ENCODE measurements around the gene GABRA4.

Gene GABRA4

GRCh38 chr4:46979283-46979682 is 14.1 kb downstream of the GABRA4 start:
- no peak for DNase-seq (ENCODE audit: low spot score)

GRCh38 chr4:46977245-46977644 is 16.1 kb downstream of the GABRA4 start:
- no peak for DNase-seq (ENCODE audit: low spot score)

DNA sequence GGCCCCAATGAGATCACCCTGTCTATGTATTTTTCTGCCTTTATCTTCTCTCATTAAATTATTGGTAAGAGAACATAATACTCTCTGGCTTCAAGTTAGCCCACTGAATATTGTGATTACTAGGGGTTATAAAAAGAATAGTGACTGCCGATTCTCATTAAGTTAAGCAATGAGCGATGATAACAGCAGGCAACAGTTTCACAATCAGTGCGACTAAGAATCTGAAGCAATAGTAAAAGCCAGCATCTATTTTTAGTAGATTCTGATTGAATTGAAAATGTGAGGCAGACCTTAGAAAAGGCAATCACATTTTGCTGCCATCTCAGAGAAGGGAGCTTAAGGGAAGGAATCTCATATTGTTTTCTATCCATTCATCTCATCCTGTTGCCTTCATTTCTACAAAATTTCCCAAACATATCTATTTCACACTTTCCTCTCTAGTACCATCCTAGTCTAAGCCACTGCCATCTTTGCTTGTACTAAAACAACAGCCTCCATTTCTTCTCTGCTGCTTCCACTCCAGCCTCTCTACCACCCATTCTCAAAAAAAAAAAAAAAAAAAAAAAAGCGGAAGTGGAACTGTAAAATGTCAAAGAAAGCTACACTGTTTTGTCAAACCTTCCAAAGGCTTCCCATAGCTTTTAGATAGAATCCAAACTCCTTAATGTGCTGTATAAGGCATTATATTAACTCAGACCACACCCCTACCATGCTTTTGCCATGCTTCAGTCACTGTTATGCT is 17.4 kb downstream of the GABRA4 start:
- no peak for DNase-seq (ENCODE audit: low spot score)

GRCh38 chr4:46974891-46975543 is 18.4 kb downstream of the GABRA4 start:
- DNase-seq (ENCODE audit: low spot score) = no peak

DNA sequence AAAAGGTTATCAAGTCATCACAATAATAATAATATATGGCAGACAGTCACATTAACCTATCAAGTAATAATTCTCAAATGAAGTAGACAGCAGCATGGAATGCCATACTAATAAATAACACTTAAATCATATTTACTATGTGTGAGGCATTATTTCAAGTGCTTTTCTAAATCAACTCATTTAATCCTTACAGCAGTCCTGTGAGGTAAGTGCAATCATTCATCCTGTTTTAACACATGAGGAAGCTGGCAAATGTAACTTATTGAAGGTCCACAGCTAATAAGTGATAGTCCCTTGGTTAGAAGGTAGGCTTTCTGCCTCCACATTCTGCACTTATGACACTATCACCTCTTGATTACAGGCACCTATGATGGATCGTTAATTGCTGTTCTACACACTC is 24.5 kb downstream of the GABRA4 start:
- DNase-seq (ENCODE audit: low spot score) = no peak

DNA sequence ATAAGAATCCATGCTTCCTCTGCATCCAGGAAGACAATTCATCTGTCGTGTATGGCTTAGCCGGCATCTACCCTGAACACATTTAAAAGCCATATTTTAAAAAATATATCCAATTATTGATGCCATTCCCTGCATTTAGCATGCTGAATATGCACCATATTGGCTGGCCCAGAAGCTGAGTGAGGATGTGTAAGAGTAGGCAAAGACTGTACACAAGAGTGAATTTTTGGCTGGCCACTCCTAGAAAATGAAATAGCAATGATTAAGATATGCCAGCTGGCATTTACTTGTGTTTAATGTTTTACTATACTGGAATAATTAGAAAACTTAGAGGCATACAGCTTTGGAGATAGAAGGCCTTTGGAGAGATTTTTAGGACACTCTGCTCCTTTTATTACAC is 25.8 kb downstream of the GABRA4 start:
- DNase-seq (ENCODE audit: low spot score) = no peak

GRCh38 chr4:46958742-46959488 is 34.5 kb downstream of the GABRA4 start:
- DNase-seq (ENCODE audit: low spot score) = no peak

DNA sequence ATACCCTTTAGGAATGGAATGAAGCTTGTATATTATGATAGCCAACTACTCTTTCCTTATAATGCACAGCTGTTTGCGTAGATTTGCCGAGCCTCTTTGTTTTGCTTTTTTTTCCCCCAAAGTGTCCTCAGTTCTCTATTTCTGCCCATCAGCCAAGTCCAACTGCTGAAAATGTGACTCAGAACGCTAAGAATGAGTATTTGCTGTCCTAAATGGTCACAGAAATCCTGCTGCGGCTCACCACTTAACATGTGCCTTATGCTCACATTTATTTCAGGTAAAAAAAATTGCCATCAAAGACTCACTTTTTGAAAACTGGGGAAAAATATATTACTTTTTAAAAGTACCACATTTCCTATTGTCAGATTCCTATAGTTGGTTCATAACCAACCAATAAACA is 36.9 kb downstream of the GABRA4 start:
- no peak for DNase-seq (ENCODE audit: low spot score)

GRCh38 chr4:46955601-46956000 is 37.8 kb downstream of the GABRA4 start:
- no peak for DNase-seq (ENCODE audit: low spot score)

- no peak for DNase-seq (ENCODE audit: low spot score)
These were observed 38.7 kb downstream of the GABRA4 start for GRCh38 chr4:46954643-46955042.

DNA sequence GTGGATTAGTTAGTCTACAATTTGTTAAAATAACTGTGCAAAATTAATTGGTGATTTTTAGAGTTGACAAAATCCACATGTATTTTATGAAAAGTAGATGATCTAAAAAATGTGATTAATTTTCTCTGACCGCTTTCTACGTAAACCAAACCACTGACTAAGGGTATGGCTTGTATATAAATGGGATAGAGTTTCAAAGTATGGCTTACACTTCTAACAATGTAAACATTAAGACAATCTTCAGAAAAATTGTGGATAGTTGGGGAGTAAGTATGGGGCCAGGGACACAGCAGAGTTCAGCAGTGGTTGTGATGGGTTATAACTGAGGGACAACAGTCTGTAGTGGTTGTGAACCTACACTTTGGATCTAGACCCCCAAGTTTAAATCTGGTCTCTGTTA is 39.8 kb downstream of the GABRA4 start:
- DNase-seq (ENCODE audit: low spot score) = no peak

- DNase-seq (ENCODE audit: low spot score) = no peak
These were observed 40.9 kb downstream of the GABRA4 start for GRCh38 chr4:46952451-46952850.

DNA sequence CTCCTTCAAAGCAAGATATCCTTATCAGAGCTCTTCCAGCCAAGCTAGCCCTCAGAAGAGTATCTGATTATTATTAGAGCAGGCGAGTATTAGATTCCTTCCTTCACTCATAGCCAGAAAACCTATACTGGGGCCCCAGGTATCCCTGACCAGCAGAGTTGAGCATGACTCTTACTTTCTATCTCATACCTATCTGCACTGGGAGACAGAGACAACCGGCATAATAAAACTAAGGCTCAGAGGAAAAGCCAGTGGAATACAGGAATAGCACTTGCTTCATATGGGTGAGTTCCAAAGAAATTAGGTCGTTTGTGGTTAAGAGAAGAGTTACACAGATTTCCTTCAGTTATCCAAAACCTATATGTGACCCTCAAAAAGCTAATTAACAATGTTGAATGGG is 42.6 kb downstream of the GABRA4 start:
- no peak for DNase-seq (ENCODE audit: low spot score)

DNA sequence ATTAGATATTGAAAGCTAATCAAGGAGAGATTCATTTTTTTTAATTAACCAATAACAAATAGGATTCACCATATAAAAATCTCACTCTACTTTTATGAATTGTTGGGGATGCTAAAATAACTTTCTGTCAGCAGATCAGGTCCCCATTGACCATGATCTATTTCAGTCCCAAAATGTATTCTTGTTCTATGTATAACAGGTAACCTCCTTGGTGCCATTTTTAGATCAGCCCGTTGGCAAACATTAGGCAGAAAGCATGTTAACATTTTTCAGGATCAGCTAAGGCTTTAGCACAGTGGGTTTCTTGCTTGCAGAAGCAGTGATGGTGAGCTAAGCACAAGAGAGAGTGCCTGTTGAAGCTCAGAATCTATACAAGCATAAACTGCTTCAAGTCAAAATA is 43.6 kb downstream of the GABRA4 start:
- no peak for DNase-seq (ENCODE audit: low spot score)

DNA sequence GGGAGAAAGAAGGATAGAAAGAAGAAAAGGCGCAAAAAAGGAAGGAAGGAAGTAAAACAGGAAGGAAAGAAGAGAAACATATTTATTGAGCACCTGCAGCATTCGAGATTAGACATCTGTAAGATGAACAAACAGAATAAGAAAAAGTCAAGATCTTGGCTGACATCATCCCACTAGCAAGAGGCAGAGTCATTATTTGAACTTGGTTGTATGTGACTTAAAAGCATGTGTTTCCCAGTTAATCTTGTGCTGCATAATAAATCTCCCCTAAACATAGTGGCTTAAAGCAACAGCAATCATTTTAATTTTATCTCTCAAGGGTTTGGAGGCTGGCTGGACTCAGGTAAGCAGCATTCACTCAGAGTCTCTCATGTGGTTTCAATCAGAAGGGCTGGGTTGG is 45.8 kb downstream of the GABRA4 start:
- no peak for DNase-seq (ENCODE audit: low spot score)

DNA sequence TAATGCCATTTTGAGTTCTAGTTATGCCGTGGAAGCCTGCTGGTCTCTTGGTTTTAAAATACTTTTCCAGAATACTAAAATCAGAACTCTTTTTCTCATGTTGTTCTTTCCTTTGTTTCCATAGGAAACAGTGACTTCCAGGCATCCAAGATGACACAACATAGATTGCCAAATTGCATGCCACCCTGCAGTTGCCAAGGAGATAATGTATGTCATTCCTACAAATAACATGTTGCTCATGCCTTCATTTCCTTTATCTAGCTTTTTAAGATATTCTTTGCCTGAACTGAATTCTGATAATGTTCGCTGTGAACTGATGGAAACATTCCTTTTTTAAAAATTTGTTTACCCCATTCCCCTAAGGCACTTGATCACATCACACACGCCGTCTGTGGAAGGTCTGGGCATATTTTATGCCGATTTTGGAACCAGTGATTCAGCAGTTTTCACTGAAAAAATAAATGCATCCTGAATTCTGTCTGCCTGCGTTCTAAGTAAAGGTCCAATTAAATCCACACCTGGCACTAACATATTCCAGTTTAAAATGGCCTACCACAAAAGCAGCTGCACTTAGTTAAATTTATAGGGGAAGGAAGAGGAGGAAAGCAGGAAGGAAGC is 46.4 kb downstream of the GABRA4 start:
- no peak for DNase-seq (ENCODE audit: low spot score)

GRCh38 chr4:46945062-46945461 is 48.3 kb downstream of the GABRA4 start:
- no peak for DNase-seq (ENCODE audit: low spot score)

DNA sequence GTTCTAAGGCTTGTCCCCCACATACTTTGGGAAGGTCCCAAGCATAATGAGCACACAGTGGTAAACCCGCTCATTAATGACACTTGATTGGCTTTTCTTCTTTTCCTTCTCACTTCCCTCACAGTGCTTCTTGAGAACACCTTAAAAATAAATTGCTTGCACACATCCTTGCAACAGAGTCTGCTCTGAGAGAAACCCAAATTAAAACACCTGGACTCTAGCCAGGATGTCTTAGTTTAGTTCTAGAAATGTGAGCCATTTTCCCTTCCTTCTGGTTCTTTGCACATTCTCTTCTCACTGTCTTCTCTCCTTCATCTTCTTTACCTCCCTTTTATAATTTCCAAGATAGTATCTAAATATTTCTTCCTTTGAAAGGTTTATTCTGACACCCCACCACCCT is 49.0 kb downstream of the GABRA4 start:
- DNase-seq (ENCODE audit: low spot score) = no peak

- DNase-seq (ENCODE audit: low spot score) = no peak
These were observed 55.9 kb downstream of the GABRA4 start for GRCh38 chr4:46937493-46937892.

DNA sequence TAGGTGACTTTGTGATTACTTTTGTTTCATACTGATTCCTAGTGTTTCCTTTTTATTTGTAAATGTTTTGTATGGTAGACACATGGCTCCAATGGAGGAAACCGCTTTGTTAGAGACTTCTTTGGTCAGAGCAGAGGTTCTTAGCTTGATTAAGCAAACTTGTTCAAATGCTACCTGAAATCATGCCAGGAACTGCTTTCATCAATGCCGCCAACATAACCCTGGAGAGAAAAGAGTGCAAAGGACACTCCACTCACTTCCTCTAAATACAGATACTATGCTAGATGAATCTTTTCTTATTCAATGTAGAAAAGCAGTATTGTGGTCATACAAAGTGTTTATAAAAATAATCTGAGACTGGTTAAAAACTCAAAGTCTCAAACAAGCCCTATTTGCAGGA is 58.7 kb downstream of the GABRA4 start:
- no peak for DNase-seq (ENCODE audit: low spot score)

- no peak for DNase-seq (ENCODE audit: low spot score)
These were observed 59.7 kb downstream of the GABRA4 start for GRCh38 chr4:46933686-46934085.

DNA sequence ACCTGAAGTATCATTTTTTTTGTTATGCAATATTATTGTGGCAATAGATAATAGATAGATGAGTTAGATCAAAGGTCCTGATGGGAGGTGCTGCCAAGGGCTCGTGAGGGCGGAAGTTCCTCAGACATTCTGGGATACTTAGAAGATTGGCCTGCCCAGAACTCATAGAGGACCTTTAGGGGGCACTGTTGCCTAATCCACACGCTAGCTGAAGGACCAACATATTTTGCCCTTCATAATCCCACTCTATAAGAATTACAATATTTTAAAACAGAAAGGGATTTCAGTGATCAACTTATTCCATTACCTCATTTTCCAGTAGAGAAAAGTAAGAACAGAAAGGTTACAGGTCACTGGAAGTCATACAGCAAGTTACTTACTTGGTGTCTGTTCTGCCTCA is 61.4 kb downstream of the GABRA4 start:
- DNase-seq (ENCODE audit: low spot score) = peak; percentile 8

- no peak for DNase-seq (ENCODE audit: low spot score)
These were observed 62.5 kb downstream of the GABRA4 start for GRCh38 chr4:46930891-46931290.
